ENCODE data around the gene TRPT1.
A peak's percentile ranks its signal among the peaks of the same experiment; 100 is the strongest.

Gene TRPT1

DNA sequence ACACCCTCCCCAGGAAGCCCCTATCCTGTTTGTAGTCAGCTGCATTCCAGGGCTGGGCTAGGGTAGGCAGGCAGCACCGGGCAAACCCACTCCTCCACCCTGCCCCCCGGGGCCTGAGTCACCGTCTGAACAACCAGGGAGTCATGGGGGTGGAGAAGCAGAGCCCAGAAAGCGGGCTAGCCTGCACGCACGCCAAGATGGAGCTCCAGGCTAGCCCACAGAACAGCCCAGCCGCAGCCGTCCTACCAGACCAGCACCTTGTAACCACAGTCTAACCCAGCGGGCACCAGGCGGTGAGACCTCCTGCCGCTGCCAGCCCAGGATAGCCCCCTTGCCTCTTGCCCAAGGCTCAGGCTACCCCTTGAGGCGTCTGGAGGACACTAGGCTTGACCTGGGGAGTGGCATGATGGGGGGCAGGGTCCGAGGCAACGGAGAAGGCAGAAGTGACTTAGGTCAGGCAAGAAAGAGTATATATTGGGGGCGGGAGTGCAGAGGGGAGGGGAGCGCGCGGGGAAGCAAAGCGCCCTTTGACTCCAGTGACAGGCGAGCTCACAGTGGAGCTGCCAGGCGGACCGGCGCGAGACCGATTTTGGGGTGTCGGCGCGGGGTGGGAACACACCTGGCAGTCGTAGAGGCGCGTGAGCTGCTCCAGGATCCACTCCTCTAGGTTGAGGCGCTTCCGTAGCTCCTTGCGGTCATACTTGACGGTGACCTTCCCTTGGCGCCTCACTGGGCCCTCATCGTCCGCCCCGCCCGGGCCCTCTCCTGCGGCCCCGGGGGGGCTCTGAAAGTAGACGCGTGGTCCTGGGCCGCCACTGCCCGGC is 20.0 kb upstream of the TRPT1 start (continued):
- TF ChIP-seq, protein P1, sequence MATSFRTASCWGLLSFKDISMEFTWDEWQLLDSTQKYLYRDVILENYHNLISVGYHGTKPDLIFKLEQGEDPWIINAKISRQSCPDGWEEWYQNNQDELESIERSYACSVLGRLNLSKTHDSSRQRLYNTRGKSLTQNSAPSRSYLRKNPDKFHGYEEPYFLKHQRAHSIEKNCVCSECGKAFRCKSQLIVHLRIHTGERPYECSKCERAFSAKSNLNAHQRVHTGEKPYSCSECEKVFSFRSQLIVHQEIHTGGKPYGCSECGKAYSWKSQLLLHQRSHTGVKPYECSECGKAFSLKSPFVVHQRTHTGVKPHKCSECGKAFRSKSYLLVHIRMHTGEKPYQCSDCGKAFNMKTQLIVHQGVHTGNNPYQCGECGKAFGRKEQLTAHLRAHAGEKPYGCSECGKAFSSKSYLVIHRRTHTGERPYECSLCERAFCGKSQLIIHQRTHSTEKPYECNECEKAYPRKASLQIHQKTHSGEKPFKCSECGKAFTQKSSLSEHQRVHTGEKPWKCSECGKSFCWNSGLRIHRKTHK (tag by site-specific recombination; IDR thresholded peaks at IDR 0.05) = no peak
- no peak for TF ChIP-seq ZNF624 (tag by site-specific recombination; IDR thresholded peaks at IDR 0.05)
- TF ChIP-seq ZNF473 (tag by site-specific recombination; IDR thresholded peaks at IDR 0.05) = no peak
- TF ChIP-seq, protein P2, sequence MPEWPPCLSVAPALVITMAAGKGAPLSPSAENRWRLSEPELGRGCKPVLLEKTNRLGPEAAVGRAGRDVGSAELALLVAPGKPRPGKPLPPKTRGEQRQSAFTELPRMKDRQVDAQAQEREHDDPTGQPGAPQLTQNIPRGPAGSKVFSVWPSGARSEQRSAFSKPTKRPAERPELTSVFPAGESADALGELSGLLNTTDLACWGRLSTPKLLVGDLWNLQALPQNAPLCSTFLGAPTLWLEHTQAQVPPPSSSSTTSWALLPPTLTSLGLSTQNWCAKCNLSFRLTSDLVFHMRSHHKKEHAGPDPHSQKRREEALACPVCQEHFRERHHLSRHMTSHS (tag by site-specific recombination; IDR thresholded peaks at IDR 0.05) = no peak
- TF ChIP-seq MEIS1 (CRISPR knock-in tag; IDR thresholded peaks at IDR 0.05; ENCODE audit: borderline replicate concordance) = no peak
- TF ChIP-seq ZNF426 (tag by site-specific recombination; IDR thresholded peaks at IDR 0.05) = no peak
- TF ChIP-seq ZNF76 (tag by site-specific recombination; IDR thresholded peaks at IDR 0.05; ENCODE audit: borderline replicate concordance, low read depth) = no peak
- peak; percentile 83 for TF ChIP-seq KLF8 (tag by site-specific recombination; IDR thresholded peaks at IDR 0.05)
- TF ChIP-seq ZEB2 (tag by site-specific recombination; IDR thresholded peaks at IDR 0.05) = peak; percentile 69
- peak; percentile 90 for TF ChIP-seq GLIS1 (tag by site-specific recombination; IDR thresholded peaks at IDR 0.05)
- peak; percentile 99 for TF ChIP-seq KLF1 (tag by site-specific recombination; IDR thresholded peaks at IDR 0.05)
- TF ChIP-seq ZNF629 (tag by site-specific recombination; IDR thresholded peaks at IDR 0.05) = 0 out of 2 replicates have a peak, but pooled peaks have one; percentile 36
- TF ChIP-seq ZBTB1 (tag by site-specific recombination; IDR thresholded peaks at IDR 0.05) = no peak
- TF ChIP-seq ZBTB17 (tag by site-specific recombination; IDR thresholded peaks at IDR 0.05) = peak; percentile 54
- no peak; the same call in 1 of the 2 replicates for TF ChIP-seq ZNF391 (tag by site-specific recombination; IDR thresholded peaks at IDR 0.05; ENCODE audit: borderline replicate concordance, low read depth)
- TF ChIP-seq GLI2 (tag by site-specific recombination; IDR thresholded peaks at IDR 0.05; ENCODE audit: borderline replicate concordance, low read depth) = no peak
- no peak for TF ChIP-seq ZNF596 (tag by site-specific recombination; IDR thresholded peaks at IDR 0.05)
- TF ChIP-seq, protein P3, sequence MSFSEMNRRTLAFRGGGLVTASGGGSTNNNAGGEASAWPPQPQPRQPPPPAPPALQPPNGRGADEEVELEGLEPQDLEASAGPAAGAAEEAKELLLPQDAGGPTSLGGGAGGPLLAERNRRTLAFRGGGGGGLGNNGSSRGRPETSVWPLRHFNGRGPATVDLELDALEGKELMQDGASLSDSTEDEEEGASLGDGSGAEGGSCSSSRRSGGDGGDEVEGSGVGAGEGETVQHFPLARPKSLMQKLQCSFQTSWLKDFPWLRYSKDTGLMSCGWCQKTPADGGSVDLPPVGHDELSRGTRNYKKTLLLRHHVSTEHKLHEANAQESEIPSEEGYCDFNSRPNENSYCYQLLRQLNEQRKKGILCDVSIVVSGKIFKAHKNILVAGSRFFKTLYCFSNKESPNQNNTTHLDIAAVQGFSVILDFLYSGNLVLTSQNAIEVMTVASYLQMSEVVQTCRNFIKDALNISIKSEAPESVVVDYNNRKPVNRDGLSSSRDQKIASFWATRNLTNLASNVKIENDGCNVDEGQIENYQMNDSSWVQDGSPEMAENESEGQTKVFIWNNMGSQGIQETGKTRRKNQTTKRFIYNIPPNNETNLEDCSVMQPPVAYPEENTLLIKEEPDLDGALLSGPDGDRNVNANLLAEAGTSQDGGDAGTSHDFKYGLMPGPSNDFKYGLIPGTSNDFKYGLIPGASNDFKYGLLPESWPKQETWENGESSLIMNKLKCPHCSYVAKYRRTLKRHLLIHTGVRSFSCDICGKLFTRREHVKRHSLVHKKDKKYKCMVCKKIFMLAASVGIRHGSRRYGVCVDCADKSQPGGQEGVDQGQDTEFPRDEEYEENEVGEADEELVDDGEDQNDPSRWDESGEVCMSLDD (tag by site-specific recombination; IDR thresholded peaks at IDR 0.05) = peak; percentile 62; the same call in 1 of the 2 replicates
- TF ChIP-seq RBAK (tag by site-specific recombination; IDR thresholded peaks at IDR 0.05) = no peak
- no peak for TF ChIP-seq ZNF416 (tag by site-specific recombination; IDR thresholded peaks at IDR 0.05)
- no peak for TF ChIP-seq ZNF324 (tag by site-specific recombination; IDR thresholded peaks at IDR 0.05)
- no peak for TF ChIP-seq HOXA7 (CRISPR knock-in tag; IDR thresholded peaks at IDR 0.05; ENCODE audit: borderline replicate concordance)
- peak; percentile 59 for TF ChIP-seq ZNF335 (tag by site-specific recombination; conservative IDR thresholded peaks at IDR 0.05)
- TF ChIP-seq, protein P4, sequence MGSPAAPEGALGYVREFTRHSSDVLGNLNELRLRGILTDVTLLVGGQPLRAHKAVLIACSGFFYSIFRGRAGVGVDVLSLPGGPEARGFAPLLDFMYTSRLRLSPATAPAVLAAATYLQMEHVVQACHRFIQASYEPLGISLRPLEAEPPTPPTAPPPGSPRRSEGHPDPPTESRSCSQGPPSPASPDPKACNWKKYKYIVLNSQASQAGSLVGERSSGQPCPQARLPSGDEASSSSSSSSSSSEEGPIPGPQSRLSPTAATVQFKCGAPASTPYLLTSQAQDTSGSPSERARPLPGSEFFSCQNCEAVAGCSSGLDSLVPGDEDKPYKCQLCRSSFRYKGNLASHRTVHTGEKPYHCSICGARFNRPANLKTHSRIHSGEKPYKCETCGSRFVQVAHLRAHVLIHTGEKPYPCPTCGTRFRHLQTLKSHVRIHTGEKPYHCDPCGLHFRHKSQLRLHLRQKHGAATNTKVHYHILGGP (tag by site-specific recombination; IDR thresholded peaks at IDR 0.05) = no peak
- TF ChIP-seq REPIN1 (tag by site-specific recombination; IDR thresholded peaks at IDR 0.05; ENCODE audit: low read depth) = no peak
- peak; percentile 57; the same call in 1 of the 2 replicates for TF ChIP-seq BCL11A (tag by site-specific recombination; IDR thresholded peaks at IDR 0.05; ENCODE audit: low read depth)
- no peak for TF ChIP-seq MZF1 (tag by site-specific recombination; IDR thresholded peaks at IDR 0.05; ENCODE audit: borderline replicate concordance)
- no peak for TF ChIP-seq IKZF3 (tag by site-specific recombination; IDR thresholded peaks at IDR 0.05)
- TF ChIP-seq ZNF394 (tag by site-specific recombination; IDR thresholded peaks at IDR 0.05; ENCODE audit: borderline replicate concordance) = peak; percentile 82
- no peak for TF ChIP-seq ZNF133 (tag by site-specific recombination; IDR thresholded peaks at IDR 0.05)
- TF ChIP-seq ZNF366 (tag by site-specific recombination; conservative IDR thresholded peaks at IDR 0.05) = no peak
- TF ChIP-seq ZNF670 (tag by site-specific recombination; IDR thresholded peaks at IDR 0.05; ENCODE audit: low read depth) = no peak
- TF ChIP-seq, protein P5, sequence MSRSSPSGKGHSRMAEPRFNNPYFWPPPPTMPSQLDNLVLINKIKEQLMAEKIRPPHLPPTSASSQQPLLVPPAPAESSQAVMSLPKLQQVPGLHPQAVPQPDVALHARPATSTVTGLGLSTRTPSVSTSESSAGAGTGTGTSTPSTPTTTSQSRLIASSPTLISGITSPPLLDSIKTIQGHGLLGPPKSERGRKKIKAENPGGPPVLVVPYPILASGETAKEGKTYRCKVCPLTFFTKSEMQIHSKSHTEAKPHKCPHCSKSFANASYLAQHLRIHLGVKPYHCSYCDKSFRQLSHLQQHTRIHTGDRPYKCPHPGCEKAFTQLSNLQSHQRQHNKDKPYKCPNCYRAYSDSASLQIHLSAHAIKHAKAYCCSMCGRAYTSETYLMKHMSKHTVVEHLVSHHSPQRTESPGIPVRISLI (tag by site-specific recombination; IDR thresholded peaks at IDR 0.05) = no peak
- TF ChIP-seq KLF16 (tag by site-specific recombination; IDR thresholded peaks at IDR 0.05) = peak; percentile 17; the same call in 1 of the 2 replicates

All from HEK293 (cell line).